NT2/D1 (cell line): ENCODE measurements around the gene SDHA.

Experiments used
- SUZ12 ChIP-seq: IDR thresholded peaks from 2 replicates; pipeline ENCODE4 v1.6.1; 2011; ENCODE audit not compliant: insufficient read length, insufficient read depth; ENCODE audit errors: extremely low read depth
- YY1 ChIP-seq: IDR thresholded peaks from 2 replicates; pipeline ENCODE4 v1.6.1; 2011; ENCODE audit not compliant: insufficient read length, insufficient read depth
- ZNF274 ChIP-seq: IDR thresholded peaks from 2 replicates; pipeline ENCODE4 v1.6.1; 2011; ENCODE audit warnings: mild to moderate bottlenecking, low read depth, low read length

DNA sequence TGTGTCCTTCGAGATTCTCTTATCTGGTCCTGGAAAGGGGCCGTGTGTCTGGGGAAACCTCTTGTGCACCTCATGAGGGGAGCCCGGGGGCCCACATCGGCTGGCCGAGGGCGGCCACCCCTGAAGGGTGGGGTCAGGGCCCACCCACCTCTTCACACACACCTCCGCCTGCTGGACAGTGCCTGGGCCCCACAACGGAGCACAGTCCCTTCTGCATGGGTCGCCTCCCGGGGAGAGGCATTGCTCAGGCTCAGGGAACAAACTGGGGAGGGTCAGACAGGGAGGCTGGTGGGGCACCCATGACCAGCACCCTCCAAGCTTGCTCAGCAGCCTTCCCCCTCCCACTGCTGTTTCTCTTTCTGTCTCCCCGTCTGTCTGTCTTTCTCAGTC, 28.1 kb upstream of the SDHA start:
- no peak for TF ChIP-seq YY1
- no peak for TF ChIP-seq ZNF274
- no peak for TF ChIP-seq SUZ12
